Spleen (tissue), 7 donors: ENCODE results near the gene ZDHHC11B.
"Not testable (repeated sequence)": the region's sequence is repeated elsewhere in the genome, so short reads cannot be mapped to it uniquely, and the experiment has no call there.

ENCODE experiments used
- POLR2AphosphoS5 ChIP-seq, 3 donors: sonication (generic); formaldehyde crosslinking; IDR thresholded peaks; one replicate each; pipeline ENCODE4 v1.5.1; 2017; ENCODE audit warnings: antibody characterized with exemption in 3 of 3
- TF ChIP-seq, protein P1 (sequence below), 11 experiments: fragments of 200-600 bp in 7 of 11; fragments of 450-650 bp in 4 of 11; sonication (generic) in 4 of 11; IDR thresholded peaks in 8 of 11; conservative IDR thresholded peaks in 3 of 11; 1 replicate in 7 of 11; 2 replicates in 4 of 11; pipeline versions ENCODE4 v1.4.0 to v1.8.0; 2016 to 2021; ENCODE audit warnings: antibody characterized with exemption in 11 of 11, inconsistent platforms in 4 of 11, mild to moderate bottlenecking in 1 of 11
- donor health status: DM: no; HTN: no; CAD: no; lungs with moderate emphysema.
- donor health status: DM: no; HTN: no; CAD: no.
- donor health status: DM: no; HTN: no; CAD: no.

DNA sequence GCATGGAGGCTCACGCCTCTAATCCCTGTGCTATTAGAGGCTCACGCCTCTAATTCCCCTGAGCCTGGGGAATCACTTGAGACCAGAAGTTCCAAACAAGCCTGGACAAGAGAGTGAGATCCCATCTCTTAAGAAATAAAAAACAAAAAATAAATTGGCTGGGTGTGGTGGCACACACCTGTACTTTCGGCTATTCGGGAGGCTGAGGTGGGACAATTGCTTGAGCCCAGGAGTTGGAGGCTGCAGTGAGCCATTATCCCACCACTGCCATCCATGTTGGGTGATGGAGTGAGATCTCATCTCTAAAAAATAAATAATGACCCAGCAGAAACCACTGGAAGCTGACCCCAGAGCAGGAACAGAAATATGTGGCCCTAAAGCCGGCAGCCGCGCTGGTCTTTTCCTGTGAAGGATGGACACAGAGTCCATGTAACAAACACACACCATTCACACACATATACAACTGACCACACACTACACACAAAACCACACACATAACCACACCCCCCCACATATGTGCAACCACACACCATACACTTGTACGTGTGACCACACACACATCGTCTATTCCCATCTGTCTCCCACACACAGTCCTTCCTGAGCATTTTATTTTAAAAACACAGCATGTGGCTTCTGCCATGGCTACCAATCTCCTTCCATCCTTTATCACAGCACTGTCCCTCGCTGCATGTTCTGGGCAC, 51.6 kb downstream of the ZDHHC11B start:
- not testable (repeated sequence) for TF ChIP-seq POLR2AphosphoS5 (IDR thresholded peaks at IDR 0.05)
- TF ChIP-seq, protein P1, sequence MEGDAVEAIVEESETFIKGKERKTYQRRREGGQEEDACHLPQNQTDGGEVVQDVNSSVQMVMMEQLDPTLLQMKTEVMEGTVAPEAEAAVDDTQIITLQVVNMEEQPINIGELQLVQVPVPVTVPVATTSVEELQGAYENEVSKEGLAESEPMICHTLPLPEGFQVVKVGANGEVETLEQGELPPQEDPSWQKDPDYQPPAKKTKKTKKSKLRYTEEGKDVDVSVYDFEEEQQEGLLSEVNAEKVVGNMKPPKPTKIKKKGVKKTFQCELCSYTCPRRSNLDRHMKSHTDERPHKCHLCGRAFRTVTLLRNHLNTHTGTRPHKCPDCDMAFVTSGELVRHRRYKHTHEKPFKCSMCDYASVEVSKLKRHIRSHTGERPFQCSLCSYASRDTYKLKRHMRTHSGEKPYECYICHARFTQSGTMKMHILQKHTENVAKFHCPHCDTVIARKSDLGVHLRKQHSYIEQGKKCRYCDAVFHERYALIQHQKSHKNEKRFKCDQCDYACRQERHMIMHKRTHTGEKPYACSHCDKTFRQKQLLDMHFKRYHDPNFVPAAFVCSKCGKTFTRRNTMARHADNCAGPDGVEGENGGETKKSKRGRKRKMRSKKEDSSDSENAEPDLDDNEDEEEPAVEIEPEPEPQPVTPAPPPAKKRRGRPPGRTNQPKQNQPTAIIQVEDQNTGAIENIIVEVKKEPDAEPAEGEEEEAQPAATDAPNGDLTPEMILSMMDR (IDR thresholded peaks at IDR 0.05 in 8 of 11, conservative IDR thresholded peaks at IDR 0.05 in 3 of 11), result not testable (repeated sequence)
